GM06990 (cell line): ENCODE measurements around the gene KRT77.

ENCODE experiments used
- DNase-seq: peaks from one replicate; pipeline ENCODE4 v3.0.0-alpha.2; 2011; ENCODE audit not compliant: insufficient read length; ENCODE audit errors: extremely low read depth
- H3K27me3 ChIP-seq: replicated peaks from 2 replicates; pipeline ENCODE4 v1.6.0; 2011; ENCODE audit warnings: low read length; ENCODE audit not compliant: control insufficient read depth, insufficient read depth
- H3K36me3 ChIP-seq: 2 replicates; pipeline ENCODE4 v1.5.1; 2011; ENCODE audit warnings: low read length; ENCODE audit not compliant: control insufficient read depth, insufficient read depth
- H3K4me3 ChIP-seq: replicated peaks from 2 replicates; pipeline ENCODE4 v1.5.1; 2011; ENCODE audit warnings: low read depth, mild to moderate bottlenecking, control low read depth, low read length
- CTCF ChIP-seq: IDR thresholded peaks from 2 replicates; pipeline ENCODE4 v1.5.1; 2011; ENCODE audit warnings: low read length, control low read depth, mild to moderate bottlenecking, inconsistent platforms; ENCODE audit not compliant: insufficient read depth, poor library complexity, severe bottlenecking

KRT77 gene

DNA sequence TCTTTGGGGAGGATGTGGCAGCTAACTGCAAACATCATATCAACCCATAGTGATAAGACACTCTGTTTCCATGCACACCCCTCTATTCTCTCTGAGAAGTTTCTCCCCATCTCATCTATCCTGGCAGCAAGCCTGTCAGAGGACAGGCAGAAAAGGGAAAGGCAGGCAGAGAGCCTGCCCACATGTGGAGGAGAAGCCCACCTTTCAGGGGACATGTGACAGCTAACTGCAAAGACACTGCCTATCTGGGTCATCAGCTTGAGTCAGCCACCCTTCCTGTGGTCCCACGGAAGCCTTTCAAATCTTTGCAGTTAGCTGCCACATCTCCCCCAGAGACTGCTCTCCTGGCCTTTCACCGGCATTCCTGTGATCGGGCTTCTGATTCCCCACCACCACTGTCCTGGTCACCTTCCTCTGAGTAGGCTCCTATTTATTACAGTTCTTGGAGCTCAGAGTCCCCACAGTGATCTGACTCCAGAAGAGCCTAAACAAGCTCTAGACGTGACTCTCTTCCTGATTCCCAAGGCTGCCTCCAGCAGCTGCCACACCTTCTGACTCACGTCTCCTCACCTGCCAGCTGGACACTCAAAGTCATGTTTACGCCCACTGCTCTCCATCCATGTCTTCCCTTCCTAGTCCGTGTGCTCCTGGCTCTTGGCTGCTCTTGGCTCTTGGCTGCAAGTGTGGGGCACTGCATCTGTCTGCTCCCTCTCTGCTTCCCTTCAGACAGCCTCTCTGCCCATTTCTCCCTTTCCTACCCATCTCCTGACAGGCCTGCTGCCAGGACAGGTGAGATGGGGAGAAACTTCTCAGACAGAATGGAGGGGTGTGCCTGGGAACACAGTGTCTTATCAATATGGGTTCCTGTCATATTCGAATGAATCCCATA lies 15.6 kb downstream of the KRT77 start:
- no peak for DNase-seq
- Histone ChIP-seq H3K36me3 (no peaks in the 10 kb centered on the region), H3K4me3 (no peak overlapping the region), H3K27me3 (peaks cover 5% of the 10 kb centered on the region)
- TF ChIP-seq CTCF, result no peak

- no peak for DNase-seq
- Histone ChIP-seq H3K4me3 (no peak overlapping the region), H3K36me3 (no peaks in the 10 kb centered on the region), H3K27me3 (peaks cover 3% of the 10 kb centered on the region)
- no peak for TF ChIP-seq CTCF
Observed at GRCh38 chr12:52686756-52687487, 16.4 kb downstream of the KRT77 start.

GRCh38 chr12:52686063-52686462 lies 17.3 kb downstream of the KRT77 start:
- peaks cover 3% of the 10 kb centered on the region for H3K27me3 ChIP-seq
- no peak for DNase-seq
- H3K36me3 ChIP-seq, result no peaks in the 10 kb centered on the region
- no peak overlapping the region for H3K4me3 ChIP-seq
- TF ChIP-seq CTCF, result no peak

GRCh38 chr12:52685406-52685890 lies 17.9 kb downstream of the KRT77 start:
- peaks cover 3% of the 10 kb centered on the region for H3K27me3 ChIP-seq

DNA sequence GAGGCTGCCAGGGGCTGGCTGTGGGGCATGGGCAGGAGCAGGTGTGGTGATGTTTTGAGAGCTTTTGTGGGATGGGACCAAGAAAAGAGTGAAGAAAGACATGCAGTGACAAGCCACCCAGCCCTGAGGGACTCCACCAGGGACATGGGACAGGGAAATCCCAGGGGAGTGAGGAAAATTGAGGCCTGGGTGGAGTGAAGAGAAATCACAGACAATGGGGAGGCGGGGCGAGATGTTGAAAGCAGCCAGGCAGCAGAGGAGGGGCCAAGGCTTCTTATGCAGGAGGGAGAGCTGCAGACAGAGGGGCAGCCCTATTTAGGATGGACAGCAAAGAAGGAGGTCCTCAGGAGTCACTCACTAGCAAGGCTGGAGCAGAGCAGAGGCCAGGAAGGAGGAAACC lies 18.9 kb downstream of the KRT77 start:
- H3K27me3 ChIP-seq, result peaks cover 3% of the 10 kb centered on the region
- no peak for TF ChIP-seq CTCF
- no peak for DNase-seq
- H3K36me3 ChIP-seq, result no peaks in the 10 kb centered on the region
- no peak overlapping the region for H3K4me3 ChIP-seq

More at GRCh38 chr12:52685406-52685890, 17.9 kb downstream of the KRT77 start:
- H3K4me3 ChIP-seq, result no peak overlapping the region
- no peak for DNase-seq
- TF ChIP-seq CTCF, result no peak
- no peaks in the 10 kb centered on the region for H3K36me3 ChIP-seq
